GM18873 (cell line): Measurements from ENCODE around the gene WNT5B.
A peak's percentile ranks its signal among the peaks of the same experiment; 100 is the strongest.
"Not testable (repeated sequence)": the region's sequence is repeated elsewhere in the genome, so short reads cannot be mapped to it uniquely, and the experiment has no call there.

ENCODE experiments used
- ATAC-seq: cut with Tn5 transposase; IDR thresholded peaks from one replicate; pipeline ENCODE4 v1.9.1; 2021; ENCODE audit warnings: mild to moderate bottlenecking, moderate library complexity, moderate number of reproducible peaks; ENCODE audit not compliant: unreplicated experiment, low FRiP score

WNT5B gene

DNA sequence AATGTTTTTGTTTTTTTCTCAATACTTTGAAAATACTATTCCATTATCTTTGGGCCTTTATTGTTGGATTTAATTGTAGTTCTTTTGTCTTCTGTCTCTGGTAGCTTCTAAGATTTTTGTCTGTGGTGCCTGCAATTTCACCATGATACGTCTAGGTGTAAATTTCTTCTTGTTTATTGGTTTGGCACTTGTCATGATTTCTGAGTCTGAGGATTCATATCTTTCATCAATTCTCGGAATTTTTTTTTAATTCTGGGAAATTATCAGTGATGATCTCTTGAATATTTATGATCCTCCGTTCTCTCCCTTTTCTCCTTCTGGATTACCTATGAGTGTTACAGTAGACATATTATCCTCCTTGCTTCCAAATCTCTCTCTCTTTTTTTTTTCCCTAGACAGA, 47.0 kb downstream of the WNT5B start:
- no peak for ATAC-seq

GRCh38 chr12:1680804-1681492, 51.9 kb downstream of the WNT5B start:
- no peak for ATAC-seq

DNA sequence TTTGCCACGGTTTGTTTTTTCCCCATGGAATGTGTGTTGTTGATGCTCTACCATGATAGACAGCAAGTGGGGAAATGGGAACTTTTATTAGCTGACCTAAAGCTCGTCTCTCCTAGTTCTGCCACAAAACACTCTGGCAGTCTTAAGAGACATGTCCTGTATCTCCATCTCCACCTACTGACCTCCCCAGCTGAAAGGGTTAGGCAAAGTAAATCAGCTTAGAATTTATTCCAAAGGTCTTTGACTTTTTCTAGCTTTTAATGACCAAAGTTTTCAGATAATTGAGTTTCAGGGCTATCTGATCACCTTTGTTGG, 52.4 kb downstream of the WNT5B start:
- no peak for ATAC-seq

- no peak for ATAC-seq
Measured at GRCh38 chr12:1688086-1688710, 59.2 kb downstream of the WNT5B start.

DNA sequence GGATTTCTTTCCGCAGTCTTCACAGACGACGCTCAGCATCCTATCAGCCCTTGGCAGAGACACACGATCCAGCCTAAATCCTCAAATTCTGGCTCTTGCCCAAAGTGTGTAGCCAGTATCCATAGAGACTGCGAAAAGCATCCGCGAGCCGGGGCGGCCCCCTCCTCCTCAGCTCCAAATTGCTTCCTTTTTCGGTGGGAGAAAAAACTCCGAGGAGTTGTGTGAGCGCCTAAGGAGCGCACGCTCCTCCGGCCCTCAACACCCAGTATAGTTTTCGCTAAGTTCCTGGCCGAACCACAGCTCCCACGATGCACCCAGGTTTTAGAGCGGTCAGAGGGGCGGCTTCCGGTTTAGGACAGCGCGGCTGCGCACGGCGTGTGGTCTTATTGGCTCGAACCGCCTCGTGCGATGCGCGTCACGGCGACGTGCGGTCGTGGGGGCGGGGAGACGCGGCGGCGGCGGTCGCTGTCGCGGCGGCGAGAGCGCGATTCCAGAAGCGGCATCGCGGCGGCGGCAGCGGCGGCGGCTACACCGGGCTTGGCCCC, 61.6 kb downstream of the WNT5B start, which contains the start of gene ADIPOR2:
ADIPOR2 (plus strand) TSS at position 493 of the 545 bp plus-strand sequence. CDS start 63,274 bp downstream, outside the sequence.
- ATAC-seq: peak; percentile 87

- peak; percentile 23 for ATAC-seq
Measured at GRCh38 chr12:1691123-1692007, 62.3 kb downstream of the WNT5B start.

- no peak for ATAC-seq
Measured at GRCh38 chr12:1692226-1692625, 63.2 kb downstream of the WNT5B start.

DNA sequence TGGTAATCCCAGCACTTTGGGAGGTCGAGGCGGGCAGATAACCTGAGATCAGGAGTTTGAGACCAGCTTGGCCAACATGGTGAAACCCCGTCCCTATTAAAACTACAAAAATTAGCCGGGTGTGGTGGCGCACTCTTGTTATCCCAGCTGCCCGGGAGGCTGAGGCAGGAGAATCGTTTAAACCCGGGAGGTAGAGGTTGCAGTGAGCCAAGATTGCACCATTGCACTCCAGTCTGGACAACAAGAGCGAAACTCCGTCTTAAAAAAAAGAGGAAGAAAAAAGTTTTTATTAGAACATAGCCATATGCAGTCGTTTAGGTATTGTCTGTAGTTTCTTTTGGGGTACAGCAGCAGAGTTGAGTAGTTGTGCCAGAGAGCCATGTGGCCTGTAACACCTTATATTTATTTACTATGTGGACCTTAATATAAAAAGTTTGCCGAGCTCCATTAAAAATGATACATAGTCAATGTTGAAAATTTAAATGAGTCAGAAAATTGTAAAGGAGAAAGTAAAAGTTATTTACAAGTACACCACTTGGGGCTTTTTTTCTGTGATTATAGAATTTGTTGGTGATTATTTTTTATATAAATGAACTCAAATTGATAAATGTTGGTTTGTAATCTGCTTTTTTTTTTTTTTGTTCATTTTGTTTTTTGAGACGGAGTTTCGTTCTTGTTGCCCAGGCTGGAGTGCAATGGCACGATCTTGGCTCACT, 64.0 kb downstream of the WNT5B start:
- ATAC-seq: no peak

DNA sequence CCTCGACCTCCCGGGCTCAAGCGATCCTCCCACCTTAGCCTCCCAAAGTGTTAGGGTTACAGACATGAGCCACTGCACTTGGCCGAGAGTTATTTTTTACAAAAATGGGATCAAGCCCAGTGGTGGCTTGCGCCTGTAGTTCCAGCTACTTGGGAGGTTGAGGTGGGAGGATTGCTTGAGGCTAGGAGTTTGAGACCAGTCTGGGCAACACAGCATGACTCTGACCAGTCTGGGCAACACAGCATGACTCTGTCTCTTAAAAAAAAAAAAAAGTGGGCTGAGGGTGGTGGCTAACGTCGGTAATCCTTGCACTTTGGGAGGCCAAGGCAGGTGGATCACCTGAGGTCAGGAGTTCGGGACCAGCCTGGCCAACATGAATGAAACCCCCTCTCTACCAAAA, 66.1 kb downstream of the WNT5B start:
- ATAC-seq: not testable (repeated sequence)

DNA sequence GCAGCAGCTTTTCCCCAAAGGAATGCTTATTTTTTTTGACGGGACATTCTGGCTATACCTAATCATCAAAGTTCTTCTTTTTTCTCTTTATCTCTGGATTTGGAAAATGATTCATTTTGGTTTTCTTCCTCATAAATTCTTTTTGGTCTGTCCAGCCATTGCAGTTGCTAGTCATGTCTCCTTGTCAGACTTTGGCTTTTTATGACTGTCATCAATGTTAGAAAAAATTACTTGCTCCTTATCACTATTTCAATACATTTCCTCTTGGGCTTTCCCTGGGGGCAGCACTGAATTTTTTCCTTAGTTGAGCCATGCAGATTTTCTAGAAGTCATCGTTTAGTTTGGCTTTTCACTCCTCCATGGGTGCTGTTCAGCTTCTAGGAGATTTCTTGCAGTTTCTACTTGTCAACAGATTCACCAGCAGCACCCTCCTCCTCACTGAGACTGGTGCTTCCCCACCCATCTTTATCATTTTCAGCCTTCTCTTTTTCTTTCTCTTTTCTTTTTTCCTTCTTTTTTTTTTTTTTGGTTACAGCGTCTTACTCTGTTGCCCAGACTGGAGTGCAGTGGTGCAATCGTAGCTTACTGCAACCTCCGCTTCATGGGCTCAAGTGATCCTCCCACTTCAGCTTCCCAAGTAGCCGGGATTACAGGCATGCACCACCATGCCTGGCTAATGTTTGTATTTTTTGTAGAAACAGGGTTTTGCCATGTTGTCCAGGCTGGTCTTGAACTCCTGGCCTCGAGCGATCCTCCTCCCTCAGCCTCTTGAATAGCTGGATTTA, 67.0 kb downstream of the WNT5B start:
- no peak for ATAC-seq

DNA sequence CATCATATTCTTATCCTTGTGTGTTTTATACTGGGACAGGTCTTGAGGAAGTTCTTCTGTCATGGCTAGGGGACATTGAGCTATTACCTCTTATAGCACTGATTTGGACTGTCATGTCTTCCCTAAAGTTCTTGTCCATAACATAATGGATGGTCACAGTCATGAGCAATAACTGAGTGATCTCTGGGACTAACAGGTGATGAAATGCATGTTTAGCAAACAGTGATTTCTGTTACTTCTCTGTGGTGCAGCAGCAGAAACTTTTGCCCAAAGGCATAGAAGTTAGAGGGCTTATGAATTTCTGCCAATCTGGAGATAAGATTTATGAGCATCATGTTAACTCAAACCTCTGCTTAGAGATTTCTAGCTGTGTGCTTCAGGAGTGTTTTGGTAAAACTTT, 67.8 kb downstream of the WNT5B start:
- ATAC-seq: no peak
